ENCODE measurements around the gene ZNF175.

Gene ZNF175

GRCh38 chr19:51570962-51571575, at the start of gene ZNF175:
ZNF175 (plus strand) TSS chr19:51571283; CDS start chr19:51573330, 2,047 bp downstream.
- in situ Hi-C loops (cut with HindIII; ENCODE audit: low sequenced_read_pairs) = no loop called here
- no peak for TF ChIP-seq CTCF (IDR thresholded peaks at IDR 0.05; ENCODE audit: low read depth, low read length)
- H3K4me3 ChIP-seq (ENCODE audit: low read depth, low read length) = peak within 1 kb of the TSS; percentile 88
- DNase-seq (ENCODE audit: low read depth, low spot score) = peak; percentile 98

- no peak overlapping the region for H3K4me3 ChIP-seq (ENCODE audit: low read depth, low read length)
- in situ Hi-C loops (cut with HindIII; ENCODE audit: low sequenced_read_pairs) = no loop called here
- no peak for TF ChIP-seq CTCF (IDR thresholded peaks at IDR 0.05; ENCODE audit: low read depth, low read length)
- DNase-seq (ENCODE audit: low read depth, low spot score) = no peak
These were observed 49.7 kb upstream of the ZNF175 start for GRCh38 chr19:51521357-51521756.

DNA sequence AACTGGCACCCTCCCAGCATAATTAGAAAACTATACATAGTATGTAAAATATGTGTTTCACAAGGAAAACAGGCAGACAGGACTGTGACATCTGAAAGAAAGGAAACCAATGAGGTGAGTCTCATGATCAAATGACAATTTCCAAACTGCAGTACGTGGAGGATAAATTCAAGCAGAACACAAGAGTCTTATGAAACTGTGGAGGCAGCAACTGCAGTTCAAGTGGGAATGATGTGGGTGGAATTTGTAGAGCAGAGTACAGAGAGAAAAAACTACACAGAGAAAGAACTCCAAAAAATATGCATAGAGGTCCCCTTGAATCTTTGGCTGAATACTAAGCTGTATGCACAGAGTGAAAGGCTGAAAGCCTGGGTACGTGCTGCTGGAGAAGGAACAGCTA, 49.3 kb upstream of the ZNF175 start:
- no peak for DNase-seq (ENCODE audit: low read depth, low spot score)
- in situ Hi-C loops (cut with HindIII; ENCODE audit: low sequenced_read_pairs) = no loop called here
- no peak for TF ChIP-seq CTCF (IDR thresholded peaks at IDR 0.05; ENCODE audit: low read depth, low read length)
- no peak overlapping the region for H3K4me3 ChIP-seq (ENCODE audit: low read depth, low read length)

- no peak for TF ChIP-seq CTCF (IDR thresholded peaks at IDR 0.05; ENCODE audit: low read depth, low read length)
- DNase-seq (ENCODE audit: low read depth, low spot score) = no peak
- no peak overlapping the region for H3K4me3 ChIP-seq (ENCODE audit: low read depth, low read length)
- in situ Hi-C loops (cut with HindIII; ENCODE audit: low sequenced_read_pairs) = no loop called here
These were observed 46.3 kb upstream of the ZNF175 start for GRCh38 chr19:51524666-51525264.

DNA sequence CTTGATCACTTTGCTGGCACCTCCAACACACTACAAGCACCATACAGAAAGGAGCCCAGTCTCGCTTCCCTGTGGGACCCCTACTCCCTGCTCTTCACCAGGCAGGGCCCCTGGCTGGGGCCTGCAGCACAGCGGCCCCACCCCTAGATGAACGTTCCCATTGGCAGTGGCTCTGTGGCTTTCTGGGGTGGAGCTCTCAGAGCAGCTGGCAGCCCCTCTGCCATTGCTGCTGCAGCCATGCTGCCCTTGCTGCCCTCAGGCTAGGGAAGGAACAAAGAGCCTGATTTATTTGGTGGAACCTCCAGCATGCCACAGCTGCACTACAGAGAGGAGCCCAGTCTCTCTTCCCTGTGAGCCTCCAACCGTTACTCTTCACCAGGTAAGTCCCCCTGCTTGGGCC, 45.4 kb upstream of the ZNF175 start:
- DNase-seq (ENCODE audit: low read depth, low spot score) = no peak
- H3K4me3 ChIP-seq (ENCODE audit: low read depth, low read length) = no peak overlapping the region
- in situ Hi-C loops (cut with HindIII; ENCODE audit: low sequenced_read_pairs) = no loop called here
- no peak for TF ChIP-seq CTCF (IDR thresholded peaks at IDR 0.05; ENCODE audit: low read depth, low read length)

GRCh38 chr19:51529301-51529700, 41.8 kb upstream of the ZNF175 start:
- no peak for TF ChIP-seq CTCF (IDR thresholded peaks at IDR 0.05; ENCODE audit: low read depth, low read length)
- H3K4me3 ChIP-seq (ENCODE audit: low read depth, low read length) = no peak overlapping the region
- in situ Hi-C loops (cut with HindIII; ENCODE audit: low sequenced_read_pairs) = no loop called here
- DNase-seq (ENCODE audit: low read depth, low spot score) = no peak
